Stimulated activated CD4-positive, alpha-beta T cell treated with anti-CD3 and anti-CD28 coated beads, Interleukin-2, amount 100 ng/mL, for 48 hours (primary cell): Measurements from ENCODE around the gene NUDT14.

Experiments used
- DNase-seq, 2 donors: peaks; one replicate each; pipeline ENCODE4 v3.0.0-alpha.2; 2020

Gene NUDT14

GRCh38 chr14:105196265-105196960 is 15.3 kb upstream of the NUDT14 start:
- no peak for DNase-seq

- no peak for DNase-seq
Observed at GRCh38 chr14:105195522-105196264, 14.6 kb upstream of the NUDT14 start.

GRCh38 chr14:105195051-105195450 is 13.9 kb upstream of the NUDT14 start:
- no peak for DNase-seq

- no peak for DNase-seq
Observed at GRCh38 chr14:105193916-105194782, 13.0 kb upstream of the NUDT14 start.

GRCh38 chr14:105192866-105193731 is 12.0 kb upstream of the NUDT14 start:
- no peak for DNase-seq

GRCh38 chr14:105187935-105188524 is 6.9 kb upstream of the NUDT14 start:
- no peak for DNase-seq

- no peak for DNase-seq
Observed at GRCh38 chr14:105187116-105187515, 6.0 kb upstream of the NUDT14 start.

GRCh38 chr14:105185973-105186372 is 4.9 kb upstream of the NUDT14 start:
- no peak for DNase-seq

GRCh38 chr14:105185001-105185400 is 3.9 kb upstream of the NUDT14 start:
- no peak for DNase-seq

GRCh38 chr14:105184461-105184860 is 3.3 kb upstream of the NUDT14 start:
- no peak for DNase-seq

GRCh38 chr14:105182296-105183020 is 1.3 kb upstream of the NUDT14 start:
- DNase-seq = no peak

GRCh38 chr14:105181549-105182295 is 610 bp upstream of the NUDT14 start:
- no peak for DNase-seq

- no peak for DNase-seq
Observed at GRCh38 chr14:105179191-105179590, 1.9 kb downstream of the NUDT14 start.

GRCh38 chr14:105178868-105179140 is 2.3 kb downstream of the NUDT14 start:
- DNase-seq = no peak

- no peak for DNase-seq
Observed at GRCh38 chr14:105178069-105178867, 2.8 kb downstream of the NUDT14 start.

GRCh38 chr14:105177082-105177481 is 4.0 kb downstream of the NUDT14 start:
- DNase-seq = no peak

- DNase-seq = no peak
Observed at GRCh38 chr14:105176513-105176912, 4.6 kb downstream of the NUDT14 start.

- no peak for DNase-seq
Observed at GRCh38 chr14:105173901-105174894, 6.9 kb downstream of the NUDT14 start.

GRCh38 chr14:105173145-105173544 is 8.0 kb downstream of the NUDT14 start:
- DNase-seq = no peak
